HCT116 (cell line): ENCODE data around the gene PTPA.
"Not testable (repeated sequence)": the region's sequence is repeated elsewhere in the genome, so short reads cannot be mapped to it uniquely, and the experiment has no call there.

Experiments used
- POLR2A ChIP-seq: IDR thresholded peaks from 2 replicates; pipeline ENCODE4 v1.7.0; 2011; ENCODE audit warnings: borderline replicate concordance; ENCODE audit not compliant: insufficient read depth, insufficient read length; ENCODE audit errors: extremely low read depth
- TF ChIP-seq, protein P1 (sequence below), 3 experiments: fragments of 200-600 bp in 1 of 3; sonication (generic) in 1 of 3; IDR thresholded peaks in 2 of 3; conservative IDR thresholded peaks in 1 of 3; 2 replicates each; pipeline ENCODE4 v1.5.1; 2012 to 2017; ENCODE audit warnings: low read depth in 2 of 3, low read length in 2 of 3, antibody characterized with exemption in 1 of 3, borderline replicate concordance in 1 of 3, control low read depth in 1 of 3, mild to moderate bottlenecking in 1 of 3, mixed read lengths in 1 of 3, mixed run types in 1 of 3, moderate library complexity in 1 of 3; ENCODE audit not compliant: insufficient read depth in 1 of 3

DNA sequence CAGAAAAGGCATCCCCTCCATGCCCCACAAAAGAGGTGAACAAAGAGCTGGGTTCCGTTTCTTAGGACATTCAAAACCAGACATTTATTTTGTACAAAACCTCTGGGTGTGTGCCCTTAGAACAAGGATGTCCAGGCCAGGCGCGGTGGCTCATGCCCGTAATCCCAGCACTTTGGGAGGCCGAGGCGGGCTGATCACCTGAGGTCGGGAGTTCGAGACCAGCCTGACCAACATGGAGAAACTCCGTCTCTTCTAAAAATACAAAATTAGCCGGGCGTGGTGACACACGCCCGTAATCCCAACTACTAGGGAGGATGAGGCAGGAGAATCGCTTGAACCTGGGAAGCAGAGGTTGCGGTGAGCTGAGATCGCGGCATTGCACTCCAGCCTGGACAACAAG is 1.3 kb downstream of the PTPA start:
- not testable (repeated sequence) for TF ChIP-seq POLR2A
- TF ChIP-seq, protein P1, sequence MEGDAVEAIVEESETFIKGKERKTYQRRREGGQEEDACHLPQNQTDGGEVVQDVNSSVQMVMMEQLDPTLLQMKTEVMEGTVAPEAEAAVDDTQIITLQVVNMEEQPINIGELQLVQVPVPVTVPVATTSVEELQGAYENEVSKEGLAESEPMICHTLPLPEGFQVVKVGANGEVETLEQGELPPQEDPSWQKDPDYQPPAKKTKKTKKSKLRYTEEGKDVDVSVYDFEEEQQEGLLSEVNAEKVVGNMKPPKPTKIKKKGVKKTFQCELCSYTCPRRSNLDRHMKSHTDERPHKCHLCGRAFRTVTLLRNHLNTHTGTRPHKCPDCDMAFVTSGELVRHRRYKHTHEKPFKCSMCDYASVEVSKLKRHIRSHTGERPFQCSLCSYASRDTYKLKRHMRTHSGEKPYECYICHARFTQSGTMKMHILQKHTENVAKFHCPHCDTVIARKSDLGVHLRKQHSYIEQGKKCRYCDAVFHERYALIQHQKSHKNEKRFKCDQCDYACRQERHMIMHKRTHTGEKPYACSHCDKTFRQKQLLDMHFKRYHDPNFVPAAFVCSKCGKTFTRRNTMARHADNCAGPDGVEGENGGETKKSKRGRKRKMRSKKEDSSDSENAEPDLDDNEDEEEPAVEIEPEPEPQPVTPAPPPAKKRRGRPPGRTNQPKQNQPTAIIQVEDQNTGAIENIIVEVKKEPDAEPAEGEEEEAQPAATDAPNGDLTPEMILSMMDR (IDR thresholded peaks at IDR 0.05 in 2 of 3, conservative IDR thresholded peaks at IDR 0.05 in 1 of 3; ENCODE audit: borderline replicate concordance in 1 of 3, insufficient read depth in 1 of 3, low read depth in 2 of 3, low read length in 2 of 3), result not testable (repeated sequence)
